Fibroblast of the aortic adventitia (primary cell): ENCODE data around the gene VIM. TPM values are rescaled to one million over a fixed set of nuclear protein-coding genes. Genes with fewer than 3 reads are reported as not detected.

Experiments used
- DNase-seq: peaks from one replicate; pipeline ENCODE4 v3.0.0-alpha.2; 2010; ENCODE audit warnings: low read depth
- H3K4me3 ChIP-seq: 2 replicates; pipeline ENCODE4 v1.5.1; 2011; ENCODE audit warnings: low read depth, mild to moderate bottlenecking, control low read depth, low read length, moderate library complexity
- total RNA-seq: library from RNA; depleted of rRNA; stranded (reverse); fragments of >200 nt; gene quantifications from 2 replicates; pipeline ENCODE4 v1.2.3, GENCODE V29; 2012; ENCODE audit warnings: low replicate concordance
- TF ChIP-seq, protein P1 (sequence below): IDR thresholded peaks from 2 replicates; pipeline ENCODE4 v1.5.1; 2011; ENCODE audit warnings: mild to moderate bottlenecking, low read length, control low read depth, inconsistent platforms; ENCODE audit not compliant: insufficient read depth

Gene VIM
- total RNA-seq, 1 donor: 12,680 TPM

DNA sequence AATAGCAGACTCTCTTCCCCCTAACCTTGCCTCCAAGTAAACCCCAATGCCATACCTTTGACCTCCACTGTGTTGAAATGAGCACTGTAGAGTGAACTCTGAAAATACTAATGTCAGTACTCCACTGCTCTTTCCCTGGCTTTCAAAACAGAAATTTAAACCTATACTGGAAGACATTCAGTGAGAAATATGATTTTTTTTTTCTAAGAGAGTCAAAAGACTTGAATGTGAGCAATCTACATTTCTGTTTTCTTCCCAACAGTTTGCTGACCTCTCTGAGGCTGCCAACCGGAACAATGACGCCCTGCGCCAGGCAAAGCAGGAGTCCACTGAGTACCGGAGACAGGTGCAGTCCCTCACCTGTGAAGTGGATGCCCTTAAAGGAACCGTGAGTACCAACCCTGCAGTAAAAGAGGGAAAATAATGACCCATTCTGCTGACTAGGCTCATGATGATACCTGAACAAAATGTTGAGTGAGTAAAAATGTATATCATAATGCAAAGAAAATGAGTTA is 6.4 kb downstream of the VIM start:
- DNase-seq: no peak
- TF ChIP-seq, protein P1, sequence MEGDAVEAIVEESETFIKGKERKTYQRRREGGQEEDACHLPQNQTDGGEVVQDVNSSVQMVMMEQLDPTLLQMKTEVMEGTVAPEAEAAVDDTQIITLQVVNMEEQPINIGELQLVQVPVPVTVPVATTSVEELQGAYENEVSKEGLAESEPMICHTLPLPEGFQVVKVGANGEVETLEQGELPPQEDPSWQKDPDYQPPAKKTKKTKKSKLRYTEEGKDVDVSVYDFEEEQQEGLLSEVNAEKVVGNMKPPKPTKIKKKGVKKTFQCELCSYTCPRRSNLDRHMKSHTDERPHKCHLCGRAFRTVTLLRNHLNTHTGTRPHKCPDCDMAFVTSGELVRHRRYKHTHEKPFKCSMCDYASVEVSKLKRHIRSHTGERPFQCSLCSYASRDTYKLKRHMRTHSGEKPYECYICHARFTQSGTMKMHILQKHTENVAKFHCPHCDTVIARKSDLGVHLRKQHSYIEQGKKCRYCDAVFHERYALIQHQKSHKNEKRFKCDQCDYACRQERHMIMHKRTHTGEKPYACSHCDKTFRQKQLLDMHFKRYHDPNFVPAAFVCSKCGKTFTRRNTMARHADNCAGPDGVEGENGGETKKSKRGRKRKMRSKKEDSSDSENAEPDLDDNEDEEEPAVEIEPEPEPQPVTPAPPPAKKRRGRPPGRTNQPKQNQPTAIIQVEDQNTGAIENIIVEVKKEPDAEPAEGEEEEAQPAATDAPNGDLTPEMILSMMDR: no peak
- H3K4me3 ChIP-seq: peak overlapping the region; percentile 98

- peak overlapping the region; percentile 98 for H3K4me3 ChIP-seq
- peak; percentile 32 for DNase-seq
- TF ChIP-seq, protein P1: peak; percentile 30
Observed at GRCh38 chr10:17235136-17235535, 7.1 kb downstream of the VIM start.

GRCh38 chr10:17236468-17237148 is 8.6 kb downstream of the VIM start:
- peak; percentile 36 for DNase-seq
- no peak overlapping the region for H3K4me3 ChIP-seq
- TF ChIP-seq, protein P1: no peak

DNA sequence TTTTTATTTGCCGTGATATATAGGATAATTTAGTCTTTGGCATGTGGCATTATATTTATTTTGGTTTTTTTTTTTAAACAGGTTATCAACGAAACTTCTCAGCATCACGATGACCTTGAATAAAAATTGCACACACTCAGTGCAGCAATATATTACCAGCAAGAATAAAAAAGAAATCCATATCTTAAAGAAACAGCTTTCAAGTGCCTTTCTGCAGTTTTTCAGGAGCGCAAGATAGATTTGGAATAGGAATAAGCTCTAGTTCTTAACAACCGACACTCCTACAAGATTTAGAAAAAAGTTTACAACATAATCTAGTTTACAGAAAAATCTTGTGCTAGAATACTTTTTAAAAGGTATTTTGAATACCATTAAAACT is 9.1 kb downstream of the VIM start:
- no peak for DNase-seq
- no peak overlapping the region for H3K4me3 ChIP-seq
- TF ChIP-seq, protein P1: no peak

DNA sequence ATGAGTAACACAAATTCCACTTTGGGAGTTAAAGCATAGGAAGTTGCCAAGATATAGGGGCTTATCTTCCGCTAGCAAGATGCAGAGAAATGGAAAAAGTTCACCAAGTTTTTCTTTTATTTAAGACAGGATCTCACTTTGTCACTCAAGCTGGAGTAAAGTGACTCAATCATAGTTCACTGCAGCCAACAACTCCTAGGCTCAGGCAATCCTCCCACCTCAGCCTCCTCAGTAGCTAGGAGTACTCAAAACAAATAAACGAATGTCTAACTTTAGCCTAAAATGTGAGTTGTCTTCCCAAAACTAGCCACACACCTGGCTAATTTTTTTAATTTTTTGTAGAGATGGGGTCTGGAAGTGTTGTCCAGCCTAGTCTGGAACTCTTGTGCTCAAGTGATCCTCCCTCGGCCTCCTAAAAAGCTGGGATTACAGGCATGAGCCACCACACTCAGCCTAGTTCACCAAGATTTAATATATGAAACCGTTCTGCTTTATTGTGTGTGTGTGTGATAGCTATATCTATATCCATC is 9.9 kb downstream of the VIM start:
- no peak overlapping the region for H3K4me3 ChIP-seq
- DNase-seq: peak; percentile 60
- TF ChIP-seq, protein P1: no peak

- TF ChIP-seq, protein P1: peak; percentile 8
- H3K4me3 ChIP-seq: no peak overlapping the region
- peak; percentile 88 for DNase-seq
Observed at GRCh38 chr10:17238445-17239291, 10.6 kb downstream of the VIM start.
